ENCODE results near the gene SPACA5.
"Not testable (repeated sequence)": the region's sequence is repeated elsewhere in the genome, so short reads cannot be mapped to it uniquely, and the experiment has no call there.

SPACA5 gene

DNA sequence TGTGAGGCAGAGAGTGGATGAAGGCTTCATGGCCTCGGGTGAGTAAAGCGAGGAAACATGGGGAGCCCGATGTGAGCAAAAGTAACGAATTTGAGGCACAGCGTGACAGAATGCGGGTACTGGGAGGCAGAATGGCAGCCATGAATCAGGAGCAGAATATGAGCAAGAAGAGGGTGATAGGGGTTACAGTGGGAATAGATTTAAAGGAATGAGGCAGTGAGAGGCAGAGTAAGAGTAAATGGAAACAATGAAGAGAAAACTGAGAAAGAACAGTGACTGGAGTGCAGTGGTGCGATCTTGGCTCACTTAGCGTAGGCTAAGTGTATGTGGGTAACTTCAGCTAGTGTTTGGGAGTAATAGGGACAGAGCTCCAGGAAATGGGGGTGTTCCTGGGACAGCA lies at the start of gene SPACA5:
TSS of gene SPACA5 (plus strand) at position 301 of the 400 bp plus-strand sequence. CDS start 815 bp downstream, outside the sequence.
- DNase-seq = not testable (repeated sequence)

- DNase-seq = not testable (repeated sequence)
These were observed 48.6 kb upstream of the SPACA5 start for GRCh38 chrX:47958206-47958605.

DNA sequence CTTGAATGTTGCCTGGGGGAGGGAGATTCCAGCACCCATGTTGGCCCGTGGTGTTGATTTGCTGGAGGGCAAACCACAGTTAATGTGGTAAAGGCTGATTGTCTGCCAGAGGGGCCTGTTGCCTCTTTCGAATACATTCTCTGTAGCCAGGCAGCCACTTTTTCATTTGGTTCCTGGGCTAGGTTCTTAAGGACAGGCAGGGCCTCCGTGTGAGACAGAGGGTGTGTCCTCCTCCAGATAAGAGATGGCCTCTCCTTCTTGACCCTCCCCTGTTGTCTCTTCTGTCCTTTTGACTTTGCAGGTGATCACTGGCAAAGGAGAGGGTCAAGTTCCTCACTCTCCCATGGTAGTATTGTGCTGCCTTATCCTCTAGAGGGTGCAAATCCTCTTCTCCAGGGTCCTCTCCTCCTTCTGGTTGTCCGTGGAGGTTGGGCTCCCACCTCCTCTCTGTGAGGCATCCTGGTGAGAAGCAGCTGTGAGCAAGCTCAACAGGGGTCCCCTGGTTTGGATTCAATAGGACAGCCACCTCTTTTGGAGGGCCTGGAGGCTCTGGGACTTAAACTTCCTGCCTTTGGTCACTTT lies 47.9 kb upstream of the SPACA5 start:
- no peak for DNase-seq

GRCh38 chrX:47960406-47960805 lies 46.4 kb upstream of the SPACA5 start:
- DNase-seq = no peak

- not testable (repeated sequence) for DNase-seq
These were observed 45.0 kb upstream of the SPACA5 start for GRCh38 chrX:47961830-47962229.

DNA sequence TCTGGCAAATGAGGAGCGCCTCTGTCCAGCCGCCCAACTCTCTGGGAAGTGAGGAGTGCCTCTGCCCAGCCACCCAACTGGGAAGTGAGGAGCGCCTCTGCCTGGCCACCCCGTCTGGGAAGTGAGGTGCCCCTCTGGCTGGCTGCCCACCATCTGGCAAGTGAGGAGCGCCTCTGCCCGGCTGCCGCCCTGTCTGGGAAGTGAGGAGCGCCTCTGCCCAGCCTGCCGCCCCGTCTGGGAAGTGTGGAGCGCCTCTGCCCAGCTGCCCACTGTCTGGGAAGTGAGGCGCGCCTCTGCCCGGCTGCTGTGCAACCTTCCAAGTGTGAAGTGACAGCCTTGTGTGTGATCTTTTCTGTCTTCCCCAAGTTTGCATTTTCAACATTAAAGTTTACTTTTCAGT lies 41.3 kb upstream of the SPACA5 start:
- DNase-seq = not testable (repeated sequence)

- no peak for DNase-seq
These were observed 33.6 kb upstream of the SPACA5 start for GRCh38 chrX:47973235-47973634.

GRCh38 chrX:47976254-47977151 lies 30.3 kb upstream of the SPACA5 start:
- no peak for DNase-seq

- DNase-seq = no peak
These were observed 15.3 kb upstream of the SPACA5 start for GRCh38 chrX:47991263-47992094.

DNA sequence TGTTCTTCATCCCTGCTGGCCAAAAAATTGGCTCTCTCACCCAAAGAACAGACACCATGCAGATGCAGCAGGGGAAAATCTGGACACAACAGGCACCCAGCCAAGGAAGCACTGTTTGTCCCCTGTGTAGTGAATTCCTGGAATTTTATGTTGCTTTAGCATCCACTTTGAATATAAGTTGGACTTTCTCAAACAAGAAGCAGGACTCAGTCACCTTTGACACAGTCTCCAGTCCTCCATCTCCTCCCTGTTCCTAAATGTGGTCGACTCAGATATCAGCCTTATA lies 14.8 kb upstream of the SPACA5 start:
- DNase-seq = no peak

- no peak for DNase-seq
These were observed 14.1 kb upstream of the SPACA5 start for GRCh38 chrX:47992669-47993068.

- no peak for DNase-seq
These were observed 5.5 kb upstream of the SPACA5 start for GRCh38 chrX:48001260-48001659.

DNA sequence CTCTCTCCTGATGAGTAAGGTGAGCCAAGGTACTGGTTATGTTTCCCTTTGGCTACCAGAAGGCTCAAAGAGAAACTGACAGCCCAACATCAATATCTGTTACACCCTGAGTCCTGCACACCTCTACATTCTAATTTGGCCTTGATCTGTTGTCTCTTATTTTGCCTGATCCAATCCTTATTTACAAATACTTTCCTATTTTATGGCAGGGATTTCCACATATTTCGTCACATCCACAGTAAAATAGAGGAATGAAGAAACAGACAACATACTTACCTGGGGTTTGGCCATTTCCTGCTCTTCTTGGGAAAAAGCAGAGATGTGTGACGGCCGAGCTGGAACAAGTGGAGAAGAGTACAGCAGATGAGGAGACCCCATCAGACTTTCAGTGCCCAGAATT lies 4.5 kb upstream of the SPACA5 start:
- DNase-seq = no peak

DNA sequence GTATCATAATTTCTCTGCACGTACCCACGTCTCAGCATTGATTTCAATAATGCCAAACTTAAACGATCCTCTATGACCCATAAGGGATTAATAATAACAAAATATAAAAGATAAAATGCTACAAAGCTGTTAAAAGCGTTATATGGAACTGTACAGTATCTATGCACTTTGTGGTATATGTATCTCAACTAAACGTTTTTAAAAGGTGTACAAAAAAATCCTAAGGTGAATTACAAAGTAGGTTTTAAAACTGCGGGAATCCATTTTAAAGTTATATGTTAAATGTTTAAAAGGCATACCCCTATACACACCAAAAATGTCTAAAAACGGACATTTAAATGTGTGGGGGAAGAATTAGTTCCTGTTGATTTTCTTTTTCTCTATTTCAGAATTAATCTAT lies 3.9 kb upstream of the SPACA5 start:
- no peak for DNase-seq

DNA sequence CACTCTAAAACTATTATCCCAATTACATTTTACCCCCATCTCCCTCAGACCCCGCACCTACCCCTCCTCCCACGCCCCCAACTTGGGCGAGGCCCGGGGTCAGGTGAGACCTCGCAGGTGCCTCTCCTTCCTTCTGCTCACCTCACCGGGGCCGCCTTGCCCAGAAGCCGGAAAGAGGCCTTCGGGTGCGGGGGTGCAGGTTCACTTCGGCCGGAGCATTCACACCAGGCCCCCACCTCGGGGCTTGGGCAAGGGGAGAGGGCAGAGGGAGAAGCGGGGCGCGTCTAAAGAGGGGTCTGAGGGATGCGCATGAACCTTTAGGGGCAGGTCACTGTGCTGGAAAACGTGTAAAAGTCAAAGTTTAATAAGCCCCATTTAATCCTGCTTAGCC lies 3.4 kb upstream of the SPACA5 start:
- DNase-seq = peak; percentile 42

- DNase-seq = peak; percentile 93
These were observed 2.9 kb upstream of the SPACA5 start, which contains the start of gene ZNF182 for GRCh38 chrX:48003758-48004457. Gene ZNF182 (minus strand): TSS chrX:48003989. CDS start chrX:48002609, 1,380 bp downstream.

GRCh38 chrX:48009445-48009960 lies 2.7 kb downstream of the SPACA5 start:
- DNase-seq = not testable (repeated sequence)

GRCh38 chrX:48016583-48017310 lies 10.0 kb downstream of the SPACA5 start:
- DNase-seq = not testable (repeated sequence)

- not testable (repeated sequence) for DNase-seq
These were observed 13.1 kb downstream of the SPACA5 start for GRCh38 chrX:48019892-48020291.

- DNase-seq = peak; percentile 31
These were observed 13.7 kb downstream of the SPACA5 start for GRCh38 chrX:48020472-48020871.

DNA sequence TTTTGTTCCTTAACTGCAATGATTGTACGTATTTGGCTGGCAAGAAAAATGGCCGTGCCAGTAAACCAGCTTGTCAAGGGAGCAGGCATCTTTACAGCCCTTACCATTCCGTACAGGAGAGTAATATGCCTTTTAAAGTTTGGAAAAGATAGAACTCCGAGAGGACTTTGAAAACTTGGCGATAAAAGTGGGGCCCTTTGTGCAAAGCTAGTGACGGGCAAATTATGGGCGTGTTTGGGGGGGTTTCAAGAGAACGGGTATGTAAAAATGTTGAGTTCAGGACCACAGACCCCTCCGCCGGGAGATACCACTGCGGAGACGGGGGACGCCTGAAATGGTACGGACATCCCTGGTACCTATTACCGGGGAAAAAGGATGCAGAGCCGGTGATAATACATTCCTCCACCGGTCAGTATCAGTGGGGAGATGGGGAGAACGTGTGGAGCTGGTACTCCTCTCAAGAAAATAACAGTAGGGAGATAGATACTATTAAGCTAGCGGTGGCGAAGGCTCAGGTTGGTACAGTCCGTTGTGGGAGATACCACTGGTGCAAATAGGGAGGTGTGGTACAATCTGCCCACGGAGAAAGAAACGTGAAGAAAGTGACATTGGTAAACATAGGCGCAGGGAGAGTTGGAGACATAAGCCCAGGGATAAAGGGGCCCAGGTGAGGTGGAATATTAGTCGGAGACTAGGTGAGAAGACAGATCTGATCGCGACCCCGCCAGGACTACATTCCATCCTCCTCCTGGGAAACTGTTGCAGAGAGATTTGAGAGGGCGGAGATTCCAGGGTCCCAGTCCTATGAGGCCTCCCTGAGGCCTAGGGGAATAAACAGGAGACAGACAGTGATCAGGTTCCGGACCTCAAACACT lies 14.5 kb downstream of the SPACA5 start:
- DNase-seq = peak; percentile 79
